Fibroblast of pulmonary artery (primary cell): ENCODE measurements around the gene AARS2.
A peak's percentile ranks its signal among the peaks of the same experiment; 100 is the strongest.

ENCODE experiments used
- DNase-seq: peaks from one replicate; pipeline ENCODE4 v3.0.0-alpha.2; 2010; ENCODE audit warnings: low read depth
- H3K4me3 ChIP-seq: replicated peaks from 2 replicates; pipeline ENCODE4 v1.5.1; 2011; ENCODE audit warnings: low read depth, mild to moderate bottlenecking, control low read depth, low read length, moderate library complexity
- CTCF ChIP-seq: IDR thresholded peaks from 2 replicates; pipeline ENCODE4 v1.5.1; 2011; ENCODE audit warnings: mild to moderate bottlenecking, control low read depth, low read length, inconsistent platforms; ENCODE audit errors: missing control alignments

The AARS2 gene

GRCh38 chr6:44285552-44286284, 27.4 kb downstream of the AARS2 start:
- peak; percentile 46 for DNase-seq
- H3K4me3 ChIP-seq = no peak overlapping the region
- no peak for TF ChIP-seq CTCF

- no peak overlapping the region for H3K4me3 ChIP-seq
- no peak for DNase-seq
- no peak for TF ChIP-seq CTCF
Observed at GRCh38 chr6:44284867-44285266, 28.3 kb downstream of the AARS2 start.

- no peak for TF ChIP-seq CTCF
- no peak for DNase-seq
- H3K4me3 ChIP-seq = no peak overlapping the region
Observed at GRCh38 chr6:44284121-44284520, 29.0 kb downstream of the AARS2 start.

- no peak for DNase-seq
- no peak for TF ChIP-seq CTCF
- no peak overlapping the region for H3K4me3 ChIP-seq
Observed at GRCh38 chr6:44278774-44279697, 34.1 kb downstream of the AARS2 start.

GRCh38 chr6:44278315-44278714, 34.8 kb downstream of the AARS2 start:
- no peak for TF ChIP-seq CTCF
- H3K4me3 ChIP-seq = no peak overlapping the region

GRCh38 chr6:44277763-44278162, 35.4 kb downstream of the AARS2 start:
- H3K4me3 ChIP-seq = no peak overlapping the region
- DNase-seq = no peak
- no peak for TF ChIP-seq CTCF

More at GRCh38 chr6:44278315-44278714, 34.8 kb downstream of the AARS2 start:
- DNase-seq = no peak
